GM19452 (cell line): ENCODE data around the gene POLD2.

ENCODE experiments used
- ATAC-seq: cut with Tn5 transposase; IDR thresholded peaks from one replicate; pipeline ENCODE4 v1.9.1; 2021; ENCODE audit not compliant: unreplicated experiment

POLD2 gene

DNA sequence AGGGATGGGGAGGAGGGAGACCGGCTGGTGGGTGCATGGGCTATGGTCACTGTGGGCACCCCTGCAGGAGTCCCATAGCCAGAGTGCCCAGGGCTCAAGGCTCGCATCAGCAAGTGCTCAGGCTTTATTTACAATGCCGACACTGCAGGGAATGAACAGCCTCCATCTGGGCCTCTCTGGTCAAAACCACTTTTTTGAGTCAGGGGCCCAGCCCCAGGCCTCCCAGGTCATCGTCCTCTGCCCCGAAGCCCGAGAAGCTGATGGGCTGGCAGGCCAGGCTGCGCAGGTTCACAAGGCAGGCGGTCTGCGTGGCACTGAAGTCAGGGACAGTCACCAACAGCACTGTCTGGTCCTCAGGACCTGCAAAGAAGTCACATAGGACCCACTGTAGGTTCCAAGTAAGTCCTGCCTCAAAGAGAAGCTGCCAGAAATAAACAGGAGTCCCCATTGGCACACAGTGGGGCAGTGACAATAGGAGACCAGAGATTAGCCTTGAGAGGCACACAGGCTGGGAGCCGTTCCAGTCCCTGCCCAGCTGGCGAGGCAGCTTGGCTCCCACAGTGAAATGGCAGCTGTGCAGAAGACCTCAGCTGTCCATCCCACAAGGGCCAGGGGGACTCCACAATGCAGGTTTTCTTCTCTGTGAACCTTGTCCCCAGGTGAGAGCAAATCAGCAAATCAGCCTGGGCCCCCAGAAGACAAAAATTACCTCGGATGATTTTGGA, 8.6 kb downstream of the POLD2 start:
- no peak for ATAC-seq

DNA sequence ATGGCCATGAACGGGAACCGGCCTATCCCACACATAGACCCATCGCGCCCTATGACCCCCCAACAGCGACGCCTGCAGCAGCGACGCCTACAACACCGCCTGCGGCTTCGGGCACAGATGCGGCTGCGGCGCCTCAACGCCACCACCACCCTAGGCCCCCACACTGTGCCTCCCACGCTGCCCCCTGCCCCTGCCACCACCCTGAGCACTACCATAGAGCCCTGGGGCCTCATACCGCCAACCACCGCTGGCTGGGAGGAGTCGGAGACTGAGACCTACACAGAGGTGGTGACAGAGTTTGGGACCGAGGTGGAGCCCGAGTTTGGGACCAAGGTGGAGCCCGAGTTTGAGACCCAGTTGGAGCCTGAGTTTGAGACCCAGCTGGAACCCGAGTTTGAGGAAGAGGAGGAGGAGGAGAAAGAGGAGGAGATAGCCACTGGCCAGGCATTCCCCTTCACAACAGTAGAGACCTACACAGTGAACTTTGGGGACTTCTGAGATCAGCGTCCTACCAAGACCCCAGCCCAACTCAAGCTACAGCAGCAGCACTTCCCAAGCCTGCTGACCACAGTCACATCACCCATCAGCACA, 9.5 kb downstream of the POLD2 start:
- no peak for ATAC-seq

DNA sequence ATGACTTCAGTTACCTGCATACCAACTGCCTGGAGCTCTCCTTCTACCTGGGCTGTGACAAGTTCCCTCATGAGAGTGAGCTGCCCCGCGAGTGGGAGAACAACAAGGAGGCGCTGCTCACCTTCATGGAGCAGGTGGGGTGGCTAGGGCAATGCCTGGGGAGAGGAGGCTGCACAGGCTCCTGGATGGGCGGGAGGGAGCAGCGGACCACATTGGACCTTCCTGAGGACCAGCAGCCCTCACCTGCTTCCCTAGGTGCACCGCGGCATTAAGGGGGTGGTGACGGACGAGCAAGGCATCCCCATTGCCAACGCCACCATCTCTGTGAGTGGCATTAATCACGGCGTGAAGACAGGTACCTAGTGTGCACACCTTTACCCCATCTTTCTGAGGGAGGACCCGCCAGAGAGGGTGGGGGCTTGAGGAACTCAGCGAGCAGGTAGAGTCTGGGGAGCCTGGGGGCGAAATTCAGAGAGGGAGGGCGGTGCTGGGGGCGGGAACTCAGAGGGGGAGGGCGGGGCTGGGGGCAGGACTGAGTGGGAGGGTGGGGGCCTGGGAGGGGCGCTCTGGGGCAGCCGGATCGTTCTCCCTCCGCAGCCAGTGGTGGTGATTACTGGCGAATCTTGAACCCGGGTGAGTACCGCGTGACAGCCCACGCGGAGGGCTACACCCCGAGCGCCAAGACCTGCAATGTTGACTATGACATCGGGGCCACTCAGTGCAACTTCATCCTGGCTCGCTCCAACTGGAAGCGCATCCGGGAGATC, 10.2 kb downstream of the POLD2 start:
- ATAC-seq, result no peak

DNA sequence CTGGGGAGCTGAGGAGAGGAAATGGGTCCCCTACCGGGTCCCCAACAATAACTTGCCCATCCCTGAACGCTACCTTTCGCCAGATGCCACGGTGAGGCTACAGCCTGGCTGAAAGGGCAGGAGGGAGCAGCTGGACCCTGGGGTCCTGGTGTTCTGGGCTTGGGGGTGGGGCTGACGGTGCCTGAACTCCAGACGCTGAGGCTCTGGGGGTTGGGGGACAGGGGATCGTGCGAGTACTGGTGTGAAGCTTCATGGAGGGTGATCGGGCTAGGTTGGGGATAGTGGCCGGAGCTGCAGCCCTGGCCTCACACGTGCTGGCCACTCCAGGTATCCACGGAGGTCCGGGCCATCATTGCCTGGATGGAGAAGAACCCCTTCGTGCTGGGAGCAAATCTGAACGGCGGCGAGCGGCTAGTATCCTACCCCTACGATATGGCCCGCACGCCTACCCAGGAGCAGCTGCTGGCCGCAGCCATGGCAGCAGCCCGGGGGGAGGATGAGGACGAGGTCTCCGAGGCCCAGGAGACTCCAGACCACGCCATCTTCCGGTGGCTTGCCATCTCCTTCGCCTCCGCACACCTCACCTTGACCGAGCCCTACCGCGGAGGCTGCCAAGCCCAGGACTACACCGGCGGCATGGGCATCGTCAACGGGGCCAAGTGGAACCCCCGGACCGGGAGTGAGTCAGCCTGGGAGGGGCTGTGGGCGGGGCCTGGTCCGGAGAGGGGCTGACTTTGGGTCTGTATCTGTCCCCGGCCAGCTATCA, 10.9 kb downstream of the POLD2 start:
- ATAC-seq, result no peak

DNA sequence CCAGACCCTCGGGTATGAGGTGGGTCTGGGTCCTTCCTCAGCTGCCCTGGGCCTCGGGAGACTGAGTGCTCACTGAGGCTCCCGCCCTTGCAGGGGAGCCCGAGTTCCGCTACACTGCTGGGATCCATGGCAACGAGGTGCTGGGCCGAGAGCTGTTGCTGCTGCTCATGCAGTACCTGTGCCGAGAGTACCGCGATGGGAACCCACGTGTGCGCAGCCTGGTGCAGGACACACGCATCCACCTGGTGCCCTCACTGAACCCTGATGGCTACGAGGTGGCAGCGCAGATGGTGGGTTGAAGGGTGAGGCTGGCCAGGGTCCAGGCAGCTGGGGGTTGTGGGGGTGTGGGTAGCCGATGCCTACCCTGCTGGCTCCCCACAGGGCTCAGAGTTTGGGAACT, 11.6 kb downstream of the POLD2 start:
- no peak for ATAC-seq

DNA sequence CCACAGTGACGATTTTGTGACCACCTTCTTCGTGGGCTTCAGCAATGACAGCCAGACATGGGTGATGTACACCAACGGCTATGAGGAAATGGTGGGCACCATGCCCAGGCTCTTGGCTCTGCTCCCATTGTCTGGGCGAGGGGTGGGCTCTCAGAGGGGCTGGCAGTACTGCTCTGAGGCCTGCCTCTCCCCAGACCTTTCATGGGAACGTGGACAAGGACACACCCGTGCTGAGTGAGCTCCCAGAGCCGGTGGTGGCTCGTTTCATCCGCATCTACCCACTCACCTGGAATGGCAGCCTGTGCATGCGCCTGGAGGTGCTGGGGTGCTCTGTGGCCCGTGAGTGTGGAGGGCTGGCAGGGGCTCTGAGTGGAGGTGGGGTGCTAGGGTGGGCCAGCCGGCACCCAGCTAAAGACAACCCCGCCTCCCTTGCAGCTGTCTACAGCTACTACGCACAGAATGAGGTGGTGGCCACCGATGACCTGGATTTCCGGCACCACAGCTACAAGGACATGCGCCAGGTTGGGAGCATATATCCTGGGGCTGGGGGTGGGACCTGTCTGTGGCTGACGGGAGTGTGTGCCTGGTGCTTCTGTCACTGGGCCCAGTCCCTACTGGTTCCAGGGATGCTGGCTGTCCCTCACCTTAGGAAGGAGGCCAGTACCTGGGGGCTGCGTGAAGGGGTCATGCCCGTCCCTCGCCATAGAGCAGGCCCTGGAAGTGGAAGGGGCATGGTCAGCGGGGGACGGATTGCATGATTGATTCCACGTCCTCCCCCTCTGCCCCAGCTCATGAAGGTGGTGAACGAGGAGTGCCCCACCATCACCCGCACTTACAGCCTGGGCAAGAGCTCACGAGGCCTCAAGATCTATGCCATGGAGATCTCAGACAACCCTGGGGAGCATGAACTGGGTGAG, 12.4 kb downstream of the POLD2 start:
- ATAC-seq, result no peak

DNA sequence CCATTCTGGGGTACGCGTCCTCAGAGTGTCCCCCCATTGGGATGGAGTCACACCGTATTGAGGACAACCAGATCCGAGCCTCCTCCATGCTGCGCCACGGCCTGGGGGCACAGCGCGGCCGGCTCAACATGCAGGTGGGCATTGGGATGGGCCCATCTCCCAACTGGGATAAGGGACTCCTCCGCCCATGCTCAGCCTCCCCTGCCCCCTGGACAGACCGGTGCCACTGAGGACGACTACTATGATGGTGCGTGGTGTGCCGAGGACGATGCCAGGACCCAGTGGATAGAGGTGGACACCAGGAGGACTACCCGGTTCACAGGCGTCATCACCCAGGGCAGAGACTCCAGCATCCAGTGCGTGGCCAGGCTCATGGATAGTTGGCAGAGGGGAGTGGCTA, 13.4 kb downstream of the POLD2 start:
- no peak for ATAC-seq

DNA sequence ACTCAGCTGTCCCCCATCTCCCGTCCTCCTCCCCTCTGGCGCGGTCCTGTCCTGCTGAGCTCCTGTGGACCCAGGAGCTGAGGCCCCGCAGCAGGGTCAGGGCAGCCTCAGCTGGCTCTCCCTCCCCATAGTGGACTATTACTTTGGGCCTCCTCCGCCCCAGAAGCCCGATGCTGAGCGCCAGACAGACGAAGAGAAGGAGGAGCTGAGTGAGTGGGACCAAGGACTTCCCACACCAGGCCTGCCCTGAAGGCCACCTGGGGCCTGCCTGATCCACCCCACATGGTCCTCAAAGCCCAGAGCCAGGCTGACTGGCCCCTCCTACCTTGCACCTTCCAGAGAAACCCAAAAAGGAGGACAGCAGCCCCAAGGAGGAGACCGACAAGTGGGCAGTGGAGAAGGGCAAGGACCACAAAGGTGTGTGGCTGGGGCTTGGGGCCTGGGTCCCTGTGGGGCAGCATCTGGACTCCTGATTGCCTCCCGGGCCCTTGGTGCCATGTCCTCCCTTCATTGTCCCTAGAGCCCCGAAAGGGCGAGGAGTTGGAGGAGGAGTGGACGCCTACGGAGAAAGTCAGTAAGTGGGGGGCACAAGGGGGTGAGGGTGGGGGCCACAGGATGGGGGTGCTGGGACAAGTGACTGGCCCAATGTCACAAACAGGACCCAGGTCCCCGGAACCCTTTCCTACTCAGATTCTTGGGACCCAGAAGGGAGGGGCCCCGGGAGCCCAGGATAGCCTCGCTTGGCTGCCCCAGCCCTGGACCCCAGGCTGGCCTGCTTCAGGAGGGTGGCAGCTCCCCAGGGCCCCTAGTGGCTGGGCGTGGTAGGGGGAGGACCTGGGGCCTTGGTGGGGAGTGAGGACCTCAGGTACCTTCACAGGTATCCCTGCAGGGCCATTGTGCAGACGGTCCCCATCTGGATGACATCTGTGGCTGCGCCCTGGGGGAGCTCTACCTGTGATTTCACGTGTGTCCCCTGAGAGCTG, 14.3 kb downstream of the POLD2 start:
- no peak for ATAC-seq

DNA sequence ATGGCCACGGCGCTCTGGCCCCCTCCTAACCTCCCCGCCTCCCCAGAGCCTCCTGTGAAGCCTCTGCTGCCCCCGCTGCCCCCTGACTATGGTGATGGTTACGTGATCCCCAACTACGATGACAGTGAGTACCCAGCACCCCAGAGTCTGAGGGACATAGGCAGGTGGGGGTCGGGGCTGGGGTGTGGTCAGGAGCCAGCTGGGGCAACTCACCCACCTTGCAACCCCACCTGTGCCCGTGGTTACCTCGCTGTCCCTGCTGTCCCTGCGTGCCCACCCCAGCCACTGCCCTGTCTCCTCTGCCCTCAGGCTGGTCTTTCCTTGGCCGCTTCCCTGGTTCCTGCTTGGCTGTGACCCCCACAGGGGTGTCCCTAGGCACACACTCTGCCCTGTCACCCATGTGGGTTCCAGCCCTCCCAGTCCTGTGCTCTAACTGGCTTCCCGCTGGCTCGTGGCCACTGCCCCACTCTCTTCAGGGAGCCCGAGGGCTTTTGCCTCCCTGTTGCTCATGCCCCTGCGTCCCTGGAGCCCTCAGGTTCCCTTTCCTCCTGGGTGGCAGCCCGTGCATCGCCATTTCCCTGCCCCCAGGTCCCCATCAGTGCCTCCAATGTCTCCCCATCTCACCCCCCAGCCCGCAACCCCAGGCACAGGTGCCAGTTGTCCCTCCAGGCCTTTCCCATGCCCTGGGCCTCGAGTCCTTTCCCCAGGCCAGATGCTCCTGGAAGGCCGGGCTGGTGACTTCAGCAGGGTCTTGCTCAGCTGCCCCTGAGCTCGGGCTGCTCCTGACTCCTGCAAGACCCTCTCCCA, 15.2 kb downstream of the POLD2 start:
- ATAC-seq, result no peak

DNA sequence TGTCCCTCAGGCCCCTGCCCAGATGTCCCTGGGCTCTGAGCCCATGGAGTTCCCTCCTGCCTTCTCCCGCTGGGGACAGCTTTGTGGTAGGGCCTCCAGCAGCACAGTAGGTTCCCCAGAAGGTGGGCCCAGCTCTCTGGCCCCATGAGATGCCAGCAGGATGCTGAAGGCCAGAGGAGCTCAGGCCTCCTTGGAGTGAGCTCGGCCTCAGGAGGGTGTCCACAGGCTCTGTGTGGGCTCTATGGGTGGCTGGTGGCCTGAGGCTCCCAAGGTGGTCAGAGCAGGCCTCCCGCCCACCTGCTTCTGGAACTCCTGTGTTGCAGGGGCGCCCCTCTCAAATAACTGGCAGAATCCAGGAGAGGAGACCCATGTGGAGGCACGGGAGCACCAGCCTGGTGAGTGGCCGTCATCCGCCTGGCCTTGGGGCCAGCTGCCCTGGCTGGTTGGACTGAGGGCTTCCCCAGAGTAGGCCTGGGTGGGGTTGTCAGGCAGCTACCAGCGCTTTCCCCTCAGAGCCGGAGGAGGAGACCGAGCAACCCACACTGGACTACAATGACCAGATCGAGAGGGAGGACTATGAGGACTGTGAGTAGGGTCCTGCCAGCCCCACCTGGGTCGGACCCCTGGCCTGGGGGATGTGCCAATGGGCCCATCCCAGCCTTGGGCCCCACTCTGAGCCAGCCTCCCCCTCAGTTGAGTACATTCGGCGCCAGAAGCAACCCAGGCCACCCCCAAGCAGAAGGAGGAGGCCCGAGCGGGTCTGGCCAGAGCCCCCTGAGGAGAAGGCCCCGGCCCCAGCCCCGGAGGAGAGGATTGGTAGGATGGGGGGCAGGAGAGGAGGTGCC, 16.0 kb downstream of the POLD2 start:
- no peak for ATAC-seq

DNA sequence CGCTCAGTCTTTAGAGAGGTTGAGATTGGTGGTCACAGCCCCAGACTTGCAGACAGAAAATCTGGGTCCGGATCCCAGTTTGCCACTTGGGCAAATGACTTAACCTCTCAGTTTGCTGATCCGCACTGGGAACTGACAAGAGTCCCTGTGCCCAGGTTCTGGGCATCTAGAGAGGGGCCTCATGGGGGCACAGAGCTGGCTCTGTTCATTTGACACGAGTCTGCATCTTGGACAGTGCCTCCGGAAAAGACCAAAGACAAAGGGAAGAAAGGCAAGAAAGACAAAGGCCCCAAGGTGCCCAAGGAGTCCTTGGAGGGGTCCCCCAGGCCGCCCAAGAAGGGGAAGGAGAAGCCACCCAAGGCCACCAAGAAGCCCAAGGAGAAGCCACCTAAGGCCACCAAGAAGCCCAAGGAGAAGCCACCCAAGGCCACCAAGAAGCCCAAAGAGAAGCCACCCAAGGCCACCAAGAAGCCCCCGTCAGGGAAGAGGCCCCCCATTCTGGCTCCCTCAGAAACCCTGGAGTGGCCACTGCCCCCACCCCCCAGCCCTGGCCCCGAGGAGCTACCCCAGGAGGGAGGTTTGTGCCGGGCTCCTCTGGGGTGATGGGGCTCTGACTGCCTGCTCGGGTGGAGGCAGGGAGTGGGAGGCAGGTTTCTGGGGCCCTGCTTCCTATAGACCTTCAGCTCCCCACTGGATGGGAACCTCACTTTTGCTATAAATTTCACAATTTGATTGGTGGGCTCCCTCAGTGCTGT, 16.9 kb downstream of the POLD2 start:
- no peak for ATAC-seq

DNA sequence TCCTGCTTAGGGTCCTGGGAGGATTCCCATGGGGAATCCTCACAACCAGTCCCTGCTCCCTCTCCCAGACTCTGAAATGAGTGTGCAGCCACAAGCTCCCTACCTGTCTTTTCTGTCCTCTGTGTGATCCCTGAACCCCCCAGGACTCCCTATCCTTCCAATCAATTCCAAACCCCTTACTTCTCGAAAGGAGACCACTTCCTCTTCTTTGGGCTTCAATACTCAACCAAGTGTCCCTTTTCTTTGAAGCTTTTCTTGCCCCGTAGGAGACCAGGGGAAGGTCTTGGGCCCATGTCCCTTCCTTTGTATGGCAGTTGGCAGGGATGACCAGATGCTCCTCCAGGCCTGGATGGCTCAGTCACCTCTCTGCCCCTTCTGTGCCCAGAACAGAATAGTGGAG, 17.5 kb downstream of the POLD2 start:
- no peak for ATAC-seq

DNA sequence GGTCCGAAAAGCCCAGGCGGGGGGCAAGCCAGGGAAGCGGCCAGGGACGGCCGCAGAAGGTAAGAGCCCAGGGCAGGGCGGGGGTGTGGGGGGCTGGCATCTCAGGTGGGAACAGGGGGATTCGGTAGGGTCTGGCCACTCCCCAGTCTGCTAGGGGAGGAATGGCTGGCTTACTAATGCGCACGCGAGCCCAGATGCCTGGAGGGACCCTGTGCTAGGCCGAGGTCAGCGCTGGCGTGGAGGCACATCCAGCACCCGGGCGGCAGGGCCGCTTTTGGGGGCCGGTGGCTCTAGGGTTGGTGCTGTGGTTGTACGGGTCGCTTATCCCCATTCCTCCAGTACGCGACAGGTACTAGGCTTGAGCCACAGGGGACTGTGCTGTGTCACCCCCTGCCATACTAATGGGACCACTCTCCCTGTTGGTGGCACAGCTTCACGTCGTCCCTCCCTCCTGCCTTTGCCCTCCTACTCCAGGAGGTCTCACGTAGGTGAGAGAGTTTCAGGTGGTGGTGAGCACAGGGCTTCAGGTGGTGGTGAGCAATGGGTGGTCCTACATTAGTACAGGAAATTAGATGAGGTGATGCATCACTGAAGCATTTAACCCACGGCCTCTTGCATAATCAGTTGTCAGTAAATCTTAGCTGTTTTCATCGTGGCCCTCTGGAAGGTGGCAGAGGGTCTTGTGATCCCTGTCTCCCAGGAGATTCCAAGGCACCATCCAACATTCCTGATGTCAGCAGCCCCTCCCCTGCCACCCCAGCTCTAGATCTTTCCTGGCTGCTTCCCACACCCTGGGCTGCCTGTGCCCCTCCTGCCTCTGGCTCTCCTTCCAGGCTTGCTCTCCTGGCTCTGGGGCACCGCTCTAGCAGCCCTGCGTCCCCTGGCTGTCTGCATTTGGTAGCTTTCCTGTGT, 18.2 kb downstream of the POLD2 start:
- no peak for ATAC-seq

DNA sequence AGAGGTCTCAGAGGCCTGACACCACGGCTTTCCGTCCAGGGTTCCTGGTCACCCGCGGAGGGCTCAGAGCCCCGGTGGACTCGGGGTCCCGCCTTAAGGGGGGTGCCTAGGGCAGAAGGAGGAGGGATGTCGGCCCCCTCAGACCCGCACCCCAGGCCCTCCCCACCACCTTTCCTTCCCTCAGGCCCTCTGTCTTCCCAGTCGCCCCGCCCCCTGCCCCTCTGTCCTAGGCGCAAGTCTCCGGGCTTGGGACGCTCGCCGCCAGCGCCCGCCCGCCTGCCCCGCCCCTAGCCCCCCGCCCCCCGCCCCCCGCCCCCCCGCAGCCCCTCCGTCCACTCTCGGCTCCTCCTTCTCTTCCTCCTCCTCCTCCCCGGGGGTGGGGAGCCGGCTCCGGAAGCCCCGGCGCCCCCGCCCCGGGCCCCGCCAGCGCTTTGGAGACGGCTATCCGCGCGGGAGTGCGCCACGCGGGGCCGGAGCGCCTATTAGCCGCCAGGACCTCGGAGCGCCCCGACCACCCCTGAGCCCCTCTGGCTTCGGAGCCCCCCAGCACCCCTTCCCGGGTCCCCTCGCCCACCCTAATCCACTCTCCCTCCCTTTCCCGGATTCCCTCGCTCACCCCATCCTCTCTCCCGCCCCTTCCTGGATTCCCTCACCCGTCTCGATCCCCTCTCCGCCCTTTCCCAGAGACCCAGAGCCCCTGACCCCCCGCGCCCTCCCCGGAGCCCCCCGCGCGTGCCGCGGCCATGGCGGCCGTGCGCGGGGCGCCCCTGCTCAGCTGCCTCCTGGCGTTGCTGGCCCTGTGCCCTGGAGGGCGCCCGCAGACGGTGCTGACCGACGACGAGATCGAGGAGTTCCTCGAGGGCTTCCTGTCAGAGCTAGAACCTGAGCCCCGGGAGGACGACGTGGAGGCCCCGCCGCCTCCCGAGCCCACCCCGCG, 19.2 kb downstream of the POLD2 start, which contains the start of gene AEBP1:
Gene AEBP1, plus strand, starts transcription at position 423 of the 937 bp plus-strand sequence. Its CDS starts 321 bp downstream, at position 744.
- no peak for ATAC-seq

DNA sequence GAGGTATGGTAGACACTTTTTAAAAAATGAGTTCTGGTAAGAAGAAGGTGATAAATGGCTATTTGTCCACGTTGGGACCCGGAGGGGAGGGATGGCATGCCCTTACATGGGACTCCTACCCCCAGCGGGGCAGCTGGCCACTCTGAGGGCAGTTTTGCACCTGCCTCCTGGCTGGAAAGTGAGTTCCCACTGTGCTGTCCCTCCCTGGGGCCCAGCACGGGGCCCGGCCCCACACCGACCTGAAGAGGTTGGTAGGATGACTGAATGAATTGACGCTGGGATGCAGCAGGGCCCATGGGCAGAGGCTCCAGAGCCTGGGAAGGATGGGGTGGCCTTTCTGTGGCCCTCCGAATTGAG, 19.8 kb downstream of the POLD2 start:
- ATAC-seq, result no peak
